ENCODE results near the gene COX15.

GRCh38 chr10:99709480-99710229 is 22.3 kb downstream of the COX15 start:
- TF ChIP-seq CTCF (conservative IDR thresholded peaks at IDR 0.05 in 1 of 2, IDR thresholded peaks at IDR 0.05 in 1 of 2; ENCODE audit: extremely low read depth in 1 of 2, insufficient read depth in 1 of 2, low read depth in 1 of 2, low read length in 2 of 2) (no peak), EZH2 (IDR thresholded peaks at IDR 0.05; ENCODE audit: borderline replicate concordance, low read length) (no peak)

All from mammary epithelial cell (primary cell).